ENCODE data around the gene OAS1. TPM values are rescaled to one million over a fixed set of nuclear protein-coding genes. Genes with fewer than 3 reads are reported as not detected.

The OAS1 gene
- total RNA-seq, 2 donors from 2014 or later, result 8.2 to 14.2 TPM

DNA sequence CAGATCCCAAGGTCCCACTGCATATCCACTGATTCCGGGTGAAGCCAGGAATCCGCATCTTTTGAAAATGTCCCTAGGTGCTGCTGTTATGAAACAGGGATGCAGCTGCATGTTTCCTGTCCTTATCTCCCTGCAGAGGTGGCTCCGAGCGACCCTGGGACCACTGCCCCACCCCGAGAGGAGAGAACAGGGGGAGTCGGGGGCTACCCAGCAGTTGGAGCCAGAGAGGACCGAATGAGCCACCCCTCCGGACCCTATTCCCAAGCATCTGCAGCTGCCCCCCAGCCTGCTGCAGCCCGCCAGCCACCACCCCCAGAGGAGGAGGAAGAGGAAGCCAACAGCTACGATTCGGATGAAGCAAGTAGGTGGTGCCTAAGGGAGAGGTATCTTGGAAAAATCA lies 30.3 kb upstream of the OAS1 start:
- Histone ChIP-seq H3K27me3 (replicated peaks; ENCODE audit: insufficient read depth) (peaks cover 8% of the 10 kb centered on the region), H3K9me3 (no peaks in the 10 kb centered on the region), H3K27ac (no peak overlapping the region), H3K4me3 (no peak overlapping the region), H3K4me1 (replicated peaks) (no peaks in the 10 kb centered on the region), H3K36me3 (no peaks in the 10 kb centered on the region)
- TF ChIP-seq, protein P1, sequence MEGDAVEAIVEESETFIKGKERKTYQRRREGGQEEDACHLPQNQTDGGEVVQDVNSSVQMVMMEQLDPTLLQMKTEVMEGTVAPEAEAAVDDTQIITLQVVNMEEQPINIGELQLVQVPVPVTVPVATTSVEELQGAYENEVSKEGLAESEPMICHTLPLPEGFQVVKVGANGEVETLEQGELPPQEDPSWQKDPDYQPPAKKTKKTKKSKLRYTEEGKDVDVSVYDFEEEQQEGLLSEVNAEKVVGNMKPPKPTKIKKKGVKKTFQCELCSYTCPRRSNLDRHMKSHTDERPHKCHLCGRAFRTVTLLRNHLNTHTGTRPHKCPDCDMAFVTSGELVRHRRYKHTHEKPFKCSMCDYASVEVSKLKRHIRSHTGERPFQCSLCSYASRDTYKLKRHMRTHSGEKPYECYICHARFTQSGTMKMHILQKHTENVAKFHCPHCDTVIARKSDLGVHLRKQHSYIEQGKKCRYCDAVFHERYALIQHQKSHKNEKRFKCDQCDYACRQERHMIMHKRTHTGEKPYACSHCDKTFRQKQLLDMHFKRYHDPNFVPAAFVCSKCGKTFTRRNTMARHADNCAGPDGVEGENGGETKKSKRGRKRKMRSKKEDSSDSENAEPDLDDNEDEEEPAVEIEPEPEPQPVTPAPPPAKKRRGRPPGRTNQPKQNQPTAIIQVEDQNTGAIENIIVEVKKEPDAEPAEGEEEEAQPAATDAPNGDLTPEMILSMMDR (IDR thresholded peaks at IDR 0.05), result no peak
- TF ChIP-seq POLR2A (IDR thresholded peaks at IDR 0.05), result no peak
- no peak for TF ChIP-seq POLR2AphosphoS5 (IDR thresholded peaks at IDR 0.05)
- DNase-seq (ENCODE audit: low spot score), result no peak
- WGBS, result 54% methylated on average over 11 of the region's 11 CpGs
- intact Hi-C loops (cut with DNase I), result no loop called here

DNA sequence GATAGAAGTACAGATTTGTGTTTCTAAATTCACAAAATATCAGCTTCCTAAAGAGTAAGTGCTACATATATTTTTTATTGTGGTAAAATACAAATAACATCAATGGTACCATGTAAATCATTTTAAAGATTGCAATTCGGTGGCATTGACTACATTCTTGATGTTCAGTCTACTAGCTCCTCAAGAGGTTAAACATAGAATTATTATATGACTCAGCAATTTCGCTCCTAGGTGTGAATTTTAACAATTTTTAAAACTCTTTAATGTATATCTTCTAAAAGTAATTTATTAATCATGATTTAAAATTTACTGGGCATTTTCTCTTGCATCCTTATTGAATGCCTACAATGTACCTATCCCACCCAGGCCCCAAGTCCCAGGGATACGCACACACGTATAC lies 29.8 kb upstream of the OAS1 start:
- intact Hi-C loops (cut with DNase I), result no loop called here
- 73% methylated on average over 4 of the region's 4 CpGs for WGBS
- Histone ChIP-seq H3K4me1 (replicated peaks) (no peaks in the 10 kb centered on the region), H3K4me3 (no peak overlapping the region), H3K9me3 (no peaks in the 10 kb centered on the region), H3K27ac (no peak overlapping the region), H3K27me3 (replicated peaks; ENCODE audit: insufficient read depth) (peaks cover 8% of the 10 kb centered on the region), H3K36me3 (no peaks in the 10 kb centered on the region)
- no peak for DNase-seq (ENCODE audit: low spot score)
- TF ChIP-seq POLR2AphosphoS5 (IDR thresholded peaks at IDR 0.05) (no peak), POLR2A (IDR thresholded peaks at IDR 0.05) (no peak)
- TF ChIP-seq, protein P1 (IDR thresholded peaks at IDR 0.05), result no peak

DNA sequence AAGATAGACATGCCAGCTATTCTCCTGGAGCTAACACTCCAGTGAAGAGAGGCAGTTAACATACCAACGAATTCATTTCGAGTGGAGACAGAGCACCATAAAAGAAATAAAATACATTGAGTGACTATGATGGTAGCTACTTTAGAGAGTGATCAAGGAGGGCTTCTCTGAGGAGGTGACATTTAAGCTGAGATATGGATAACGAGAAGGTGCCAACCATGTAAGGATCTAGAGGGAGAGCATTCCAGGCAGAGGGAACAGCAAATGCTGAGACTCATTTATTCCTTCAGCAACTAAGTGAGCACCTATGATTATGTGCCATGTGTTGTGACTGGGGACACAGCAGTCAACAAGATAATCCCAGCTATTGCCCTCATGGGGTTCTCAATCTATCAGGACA lies 28.3 kb upstream of the OAS1 start:
- TF ChIP-seq, protein P1 (IDR thresholded peaks at IDR 0.05), result no peak
- TF ChIP-seq POLR2AphosphoS5 (IDR thresholded peaks at IDR 0.05), result no peak
- no peak for TF ChIP-seq POLR2A (IDR thresholded peaks at IDR 0.05)
- no peaks in the 10 kb centered on the region for H3K36me3 ChIP-seq
- H3K4me1 ChIP-seq (replicated peaks), result no peaks in the 10 kb centered on the region
- H3K9me3 ChIP-seq, result no peaks in the 10 kb centered on the region
- 80% methylated on average over 3 of the region's 3 CpGs for WGBS
- peaks cover 8% of the 10 kb centered on the region for H3K27me3 ChIP-seq (replicated peaks; ENCODE audit: insufficient read depth)
- no peak for DNase-seq (ENCODE audit: low spot score)
- no peak overlapping the region for H3K4me3 ChIP-seq
- intact Hi-C loops (cut with DNase I), result no loop called here
- no peak overlapping the region for H3K27ac ChIP-seq

DNA sequence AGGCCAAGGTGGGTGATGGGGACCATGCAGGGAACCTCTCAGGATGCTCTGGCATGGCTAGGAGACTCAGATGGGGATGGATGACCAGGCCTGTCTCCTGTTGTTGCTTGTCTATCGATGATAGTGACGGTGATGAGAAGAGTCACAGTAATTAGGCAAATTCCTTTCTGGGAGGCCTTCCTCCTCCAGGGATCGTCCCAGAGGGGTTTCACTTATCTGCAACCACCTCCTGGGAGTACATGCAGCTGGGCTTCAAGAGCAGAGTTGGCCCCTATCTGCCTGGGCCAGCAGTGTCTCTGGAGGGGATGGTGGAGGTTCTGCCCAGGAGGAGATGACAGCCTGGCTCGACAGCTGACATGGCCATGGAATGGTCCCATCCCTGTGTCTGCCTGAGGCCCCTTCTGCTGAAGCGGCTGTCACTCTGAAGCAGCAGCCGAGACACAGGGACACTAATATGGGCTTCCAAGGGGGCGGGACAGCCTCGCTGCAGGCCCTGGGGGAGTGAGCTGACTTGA lies 27.5 kb upstream of the OAS1 start:
- Histone ChIP-seq H3K27ac (no peak overlapping the region), H3K9me3 (no peaks in the 10 kb centered on the region), H3K27me3 (replicated peaks; ENCODE audit: insufficient read depth) (peaks cover 8% of the 10 kb centered on the region), H3K36me3 (no peaks in the 10 kb centered on the region), H3K4me3 (no peak overlapping the region), H3K4me1 (replicated peaks) (no peaks in the 10 kb centered on the region)
- no peak for DNase-seq (ENCODE audit: low spot score)
- TF ChIP-seq POLR2AphosphoS5 (IDR thresholded peaks at IDR 0.05) (no peak), POLR2A (IDR thresholded peaks at IDR 0.05) (no peak)
- TF ChIP-seq, protein P1 (IDR thresholded peaks at IDR 0.05), result no peak
- WGBS, result 62% methylated on average over 8 of the region's 8 CpGs
- intact Hi-C loops (cut with DNase I), result no loop called here

DNA sequence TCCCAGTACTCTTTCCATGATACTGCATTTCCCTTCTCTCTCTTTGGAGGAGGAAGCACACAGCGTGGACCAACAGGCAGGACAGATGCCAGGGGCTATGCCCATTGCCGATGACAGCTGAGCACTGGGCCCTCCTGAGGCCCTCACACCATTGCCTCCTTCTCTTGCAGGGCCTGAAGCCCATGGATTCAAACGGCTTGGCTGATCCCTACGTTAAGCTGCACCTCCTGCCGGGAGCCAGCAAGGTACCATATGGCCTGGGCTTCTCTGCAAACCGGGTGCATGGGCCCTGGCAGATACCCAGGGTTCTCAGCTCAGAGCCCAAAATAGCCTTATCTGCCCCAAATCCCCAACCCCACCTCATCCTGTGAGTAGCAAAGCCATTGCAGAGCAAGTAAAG lies 25.2 kb upstream of the OAS1 start:
- H3K4me1 ChIP-seq (replicated peaks), result no peaks in the 10 kb centered on the region
- DNase-seq (ENCODE audit: low spot score), result no peak
- H3K27me3 ChIP-seq (replicated peaks; ENCODE audit: insufficient read depth), result peaks cover 8% of the 10 kb centered on the region
- H3K9me3 ChIP-seq, result no peaks in the 10 kb centered on the region
- 63% methylated on average over 6 of the region's 6 CpGs for WGBS
- TF ChIP-seq POLR2A (IDR thresholded peaks at IDR 0.05), result no peak
- TF ChIP-seq, protein P1 (IDR thresholded peaks at IDR 0.05), result no peak
- TF ChIP-seq POLR2AphosphoS5 (IDR thresholded peaks at IDR 0.05), result no peak
- no peaks in the 10 kb centered on the region for H3K36me3 ChIP-seq
- no peak overlapping the region for H3K27ac ChIP-seq
- H3K4me3 ChIP-seq, result no peak overlapping the region
- intact Hi-C loops (cut with DNase I), result no loop called here
